Suprapubic skin (tissue), 4 donors: ENCODE measurements around the gene SNAPC4. TPM values are rescaled to one million over a fixed set of nuclear protein-coding genes. Genes with fewer than 3 reads are reported as not detected.

ENCODE experiments used
- DNase-seq, 2 donors: peaks; one replicate each; pipeline ENCODE4 v3.0.0-alpha.2; 2019; ENCODE audit warnings: low spot score in 2 of 2
- H3K27ac ChIP-seq: fragments of 200-600 bp; sonication (generic); one replicate; pipeline ENCODE4 v1.5.1; 2019
- H3K27me3 ChIP-seq: fragments of 200-600 bp; sonication (generic); one replicate; pipeline ENCODE4 v1.5.1; 2019
- H3K36me3 ChIP-seq: fragments of 200-600 bp; sonication (generic); one replicate; pipeline ENCODE4 v1.5.1; 2019
- H3K4me1 ChIP-seq: fragments of 200-600 bp; sonication (generic); one replicate; pipeline ENCODE4 v1.5.1; 2019
- H3K4me3 ChIP-seq: fragments of 200-600 bp; sonication (generic); one replicate; pipeline ENCODE4 v1.5.1; 2019; ENCODE audit warnings: mild to moderate bottlenecking
- H3K9me3 ChIP-seq: fragments of 200-600 bp; sonication (generic); one replicate; pipeline ENCODE4 v1.5.1; 2019
- CTCF ChIP-seq, 2 donors: fragments of 200-600 bp in 1 of 2; fragments of 450-650 bp in 1 of 2; sonication (generic) in 1 of 2; IDR thresholded peaks; one replicate each; pipeline ENCODE4 v1.5.1; 2016 to 2019; ENCODE audit warnings: antibody characterized with exemption in 2 of 2, mild to moderate bottlenecking in 1 of 2, moderate library complexity in 1 of 2
- EP300 ChIP-seq: sonication (generic); formaldehyde crosslinking; IDR thresholded peaks from one replicate; pipeline ENCODE4 v1.6.1; 2017; ENCODE audit warnings: antibody characterized with exemption
- POLR2A ChIP-seq, 2 donors: fragments of 450-650 bp; IDR thresholded peaks; one replicate each; pipeline ENCODE4 v1.6.1; 2017; ENCODE audit warnings: antibody characterized with exemption in 2 of 2, mild to moderate bottlenecking in 2 of 2, moderate library complexity in 2 of 2
- POLR2AphosphoS5 ChIP-seq, 3 donors: sonication (generic); formaldehyde crosslinking; IDR thresholded peaks; one replicate each; pipeline ENCODE4 v1.6.1; 2017; ENCODE audit warnings: antibody characterized with exemption in 3 of 3
- WGBS: methylation state at CpG from one replicate; pipeline ENCODE4 v1.1.5; 2018; 5-methylcytosine and 5-hydroxymethylcytosine counted together
- total RNA-seq, 4 donors: library from RNA; depleted of rRNA; stranded (reverse); fragments of >200 nt; gene quantifications; one replicate each; pipeline ENCODE4 v1.1.0, GENCODE V29; 2016

Gene SNAPC4
- total RNA-seq, 4 donors from 2014 or later, result 6.1 to 11.1 (median 9.8) TPM

- no peaks in the 10 kb centered on the region for H3K27me3 ChIP-seq
- WGBS, result 89% methylated on average over 4 of the region's 4 CpGs
- no peak overlapping the region for H3K27ac ChIP-seq
- peaks cover 65% of the 10 kb centered on the region for H3K36me3 ChIP-seq
- no peak overlapping the region for H3K4me3 ChIP-seq
- DNase-seq, result no peak
- peaks cover 22% of the 10 kb centered on the region for H3K4me1 ChIP-seq
- no peaks in the 10 kb centered on the region for H3K9me3 ChIP-seq
- no peak for TF ChIP-seq POLR2AphosphoS5 (IDR thresholded peaks at IDR 0.05)
- no peak for TF ChIP-seq EP300
- no peak for TF ChIP-seq POLR2A (IDR thresholded peaks at IDR 0.05)
- no peak for TF ChIP-seq CTCF (IDR thresholded peaks at IDR 0.05)
Measured at GRCh38 chr9:136396219-136396515, 3.8 kb downstream of the SNAPC4 start.

- Histone ChIP-seq H3K4me1 (peaks cover 18% of the 10 kb centered on the region), H3K4me3 (no peak overlapping the region), H3K36me3 (peaks cover 71% of the 10 kb centered on the region), H3K27ac (no peak overlapping the region), H3K9me3 (no peaks in the 10 kb centered on the region), H3K27me3 (no peaks in the 10 kb centered on the region)
- WGBS, result 82% methylated on average over 12 of the region's 26 CpGs
- DNase-seq, result peak in 1 of 2 donors; percentile 49
- TF ChIP-seq POLR2AphosphoS5 (IDR thresholded peaks at IDR 0.05) (no peak), EP300 (no peak), CTCF (IDR thresholded peaks at IDR 0.05) (no peak), POLR2A (IDR thresholded peaks at IDR 0.05) (no peak)
Measured at GRCh38 chr9:136395345-136396218, 4.4 kb downstream of the SNAPC4 start.

GRCh38 chr9:136395020-136395340 lies 5.0 kb downstream of the SNAPC4 start:
- Histone ChIP-seq H3K36me3 (peaks cover 75% of the 10 kb centered on the region), H3K9me3 (no peaks in the 10 kb centered on the region), H3K4me3 (no peak overlapping the region), H3K27ac (no peak overlapping the region), H3K4me1 (peaks cover 13% of the 10 kb centered on the region), H3K27me3 (no peaks in the 10 kb centered on the region)
- peak in 1 of 2 donors; percentile 55 for DNase-seq
- no peak for TF ChIP-seq CTCF (IDR thresholded peaks at IDR 0.05)
- no peak for TF ChIP-seq EP300
- no peak for TF ChIP-seq POLR2AphosphoS5 (IDR thresholded peaks at IDR 0.05)
- no peak for TF ChIP-seq POLR2A (IDR thresholded peaks at IDR 0.05)
- WGBS, result 90% methylated on average over 4 of the region's 13 CpGs

- no peak for DNase-seq
- no peak overlapping the region for H3K27ac ChIP-seq
- H3K36me3 ChIP-seq, result peaks cover 80% of the 10 kb centered on the region
- H3K4me1 ChIP-seq, result peaks cover 11% of the 10 kb centered on the region
- no peak for TF ChIP-seq POLR2A (IDR thresholded peaks at IDR 0.05)
- no peak for TF ChIP-seq EP300
- TF ChIP-seq POLR2AphosphoS5 (IDR thresholded peaks at IDR 0.05), result no peak
- no peak for TF ChIP-seq CTCF (IDR thresholded peaks at IDR 0.05)
- no peak overlapping the region for H3K4me3 ChIP-seq
- H3K27me3 ChIP-seq, result no peaks in the 10 kb centered on the region
- 81% methylated on average over 6 of the region's 21 CpGs for WGBS
- H3K9me3 ChIP-seq, result no peaks in the 10 kb centered on the region
Measured at GRCh38 chr9:136394312-136395019, 5.5 kb downstream of the SNAPC4 start.

- H3K4me1 ChIP-seq, result peaks cover 2% of the 10 kb centered on the region
- H3K27ac ChIP-seq, result no peak overlapping the region
- H3K4me3 ChIP-seq, result no peak overlapping the region
- TF ChIP-seq CTCF (IDR thresholded peaks at IDR 0.05) (no peak), POLR2A (IDR thresholded peaks at IDR 0.05) (no peak), EP300 (no peak)
- no peaks in the 10 kb centered on the region for H3K27me3 ChIP-seq
- H3K9me3 ChIP-seq, result no peaks in the 10 kb centered on the region
- H3K36me3 ChIP-seq, result peaks cover 89% of the 10 kb centered on the region
- 80% methylated on average over 2 of the region's 17 CpGs for WGBS
- DNase-seq, result no peak
Measured at GRCh38 chr9:136393531-136393930, 6.4 kb downstream of the SNAPC4 start.
